Measurements from ENCODE around the gene ZSCAN5A.
"Not testable (repeated sequence)": the region's sequence is repeated elsewhere in the genome, so short reads cannot be mapped to it uniquely, and the experiment has no call there.

ZSCAN5A gene

DNA sequence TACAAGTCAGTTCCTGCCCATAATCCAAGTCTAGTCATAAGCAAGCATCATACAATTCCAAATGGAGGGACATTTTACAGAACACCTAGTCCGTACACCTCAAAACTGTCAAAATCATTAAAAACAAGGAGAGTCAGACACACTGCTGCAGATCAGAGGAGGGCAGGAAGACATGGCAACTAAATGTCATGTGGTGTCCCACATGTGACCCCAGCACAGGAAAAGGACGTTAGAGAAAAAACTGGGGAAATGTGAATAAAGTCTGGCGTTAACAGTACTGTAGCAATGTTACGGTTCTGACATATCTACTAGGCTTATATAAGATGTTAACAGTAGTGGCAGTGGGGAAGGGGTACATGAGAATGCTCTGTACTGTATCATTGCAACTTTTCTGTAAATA lies 2.3 kb downstream of the ZSCAN5A start:
- Histone ChIP-seq H3K9ac (ENCODE audit: low read length) (no peak overlapping the region), H3K4me3 (ENCODE audit: low read length) (no peak overlapping the region), H3K9me3 (ENCODE audit: control insufficient read depth, low read length) (no peaks in the 10 kb centered on the region), H3K4me1 (ENCODE audit: control insufficient read depth, insufficient read depth, low read length) (peaks cover 8% of the 10 kb centered on the region), H3K36me3 (ENCODE audit: control insufficient read depth, insufficient read depth, low read length) (no peaks in the 10 kb centered on the region), H3K27me3 (ENCODE audit: control insufficient read depth, insufficient read depth, low read length) (no peaks in the 10 kb centered on the region)

- Histone ChIP-seq H3K9ac (ENCODE audit: low read length) (no peak overlapping the region), H3K9me3 (ENCODE audit: control insufficient read depth, low read length) (no peaks in the 10 kb centered on the region)
These were observed 4.2 kb downstream of the ZSCAN5A start for GRCh38 chr19:56310462-56310861.

DNA sequence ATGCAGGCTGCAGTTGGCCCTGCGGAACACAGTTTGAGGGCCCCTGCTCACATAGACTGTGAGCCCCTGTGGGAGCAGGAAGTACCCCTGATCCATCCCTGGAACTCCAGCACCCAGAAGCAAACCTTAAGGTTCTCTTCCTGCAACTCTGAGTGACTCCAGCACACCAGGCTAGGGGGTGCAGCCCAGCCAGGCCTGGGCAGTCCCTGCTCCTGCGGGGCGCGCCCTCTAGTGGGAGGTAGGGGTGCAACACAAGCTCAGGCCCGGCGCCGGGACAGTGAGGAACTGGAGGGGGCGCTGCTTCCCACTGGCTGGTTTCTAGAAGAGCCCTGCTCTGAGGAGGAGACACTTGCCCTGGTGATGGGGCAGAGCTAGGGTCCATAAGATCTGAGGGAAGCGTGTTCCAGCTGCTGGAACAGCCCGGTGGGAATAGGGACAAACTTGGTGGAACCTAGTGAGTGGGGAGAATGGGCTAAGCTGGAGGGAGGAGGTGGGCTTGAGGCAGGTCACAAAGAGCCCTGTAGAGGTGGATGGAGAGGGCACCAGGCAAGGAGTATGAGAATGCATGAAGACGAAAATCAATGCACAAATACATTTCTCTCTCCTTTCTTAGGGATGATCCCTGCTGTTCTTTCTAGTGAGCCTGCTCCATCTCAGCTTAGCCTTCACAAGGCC lies 5.0 kb downstream of the ZSCAN5A start:
- Histone ChIP-seq H3K4me1 (ENCODE audit: control insufficient read depth, insufficient read depth, low read length) (no peaks in the 10 kb centered on the region), H3K27me3 (ENCODE audit: control insufficient read depth, insufficient read depth, low read length) (no peaks in the 10 kb centered on the region), H3K36me3 (ENCODE audit: control insufficient read depth, insufficient read depth, low read length) (no peaks in the 10 kb centered on the region), H3K4me3 (ENCODE audit: low read length) (no peak overlapping the region), H3K9ac (ENCODE audit: low read length) (no peak overlapping the region), H3K9me3 (ENCODE audit: control insufficient read depth, low read length) (no peaks in the 10 kb centered on the region)

More at GRCh38 chr19:56310462-56310861, 4.2 kb downstream of the ZSCAN5A start:
- Histone ChIP-seq H3K4me1 (ENCODE audit: control insufficient read depth, insufficient read depth, low read length) (peaks cover 1% of the 10 kb centered on the region), H3K36me3 (ENCODE audit: control insufficient read depth, insufficient read depth, low read length) (no peaks in the 10 kb centered on the region), H3K4me3 (ENCODE audit: low read length) (no peak overlapping the region), H3K27me3 (ENCODE audit: control insufficient read depth, insufficient read depth, low read length) (no peaks in the 10 kb centered on the region)

DNA sequence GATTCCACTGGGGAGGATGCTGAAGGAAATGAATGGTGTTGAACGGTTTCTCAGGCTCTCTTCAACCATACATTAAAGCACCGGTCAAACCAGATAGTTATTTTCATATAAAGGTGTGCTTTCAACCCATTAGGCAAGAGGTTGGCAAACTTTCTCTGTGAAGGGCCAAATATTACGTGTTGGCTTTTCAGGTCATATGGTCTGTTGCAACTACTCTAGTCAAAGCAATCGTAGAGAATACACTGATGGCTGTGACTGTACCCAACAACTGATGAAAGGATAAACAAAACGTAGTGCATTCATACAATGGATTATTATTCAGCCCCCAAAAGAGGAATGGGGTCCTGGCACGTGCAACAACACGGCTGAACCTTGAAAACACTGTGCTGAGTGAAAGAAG lies 5.8 kb downstream of the ZSCAN5A start:
- Histone ChIP-seq H3K27me3 (ENCODE audit: control insufficient read depth, insufficient read depth, low read length) (no peaks in the 10 kb centered on the region), H3K9me3 (ENCODE audit: control insufficient read depth, low read length) (no peaks in the 10 kb centered on the region), H3K9ac (ENCODE audit: low read length) (no peak overlapping the region), H3K36me3 (ENCODE audit: control insufficient read depth, insufficient read depth, low read length) (no peaks in the 10 kb centered on the region), H3K4me3 (ENCODE audit: low read length) (no peak overlapping the region), H3K4me1 (ENCODE audit: control insufficient read depth, insufficient read depth, low read length) (no peaks in the 10 kb centered on the region)

DNA sequence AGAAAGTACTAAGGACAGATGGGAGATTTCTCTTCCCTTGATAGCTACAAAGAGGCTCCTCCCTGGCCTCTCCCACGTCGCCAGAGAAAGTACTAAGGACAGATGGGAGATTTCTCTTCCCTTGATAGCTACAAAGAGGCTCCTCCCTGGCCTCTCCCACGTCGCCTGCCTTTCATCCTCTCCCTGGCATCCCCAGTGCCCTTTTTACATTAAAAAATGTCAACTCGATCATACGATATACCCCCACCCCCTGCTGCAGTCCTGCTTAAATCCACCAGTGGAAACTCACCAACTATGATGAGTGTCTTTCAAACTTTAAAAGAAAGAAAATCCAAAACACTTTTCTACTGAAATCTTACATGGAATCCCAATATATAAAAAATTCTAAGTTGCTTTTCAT lies 7.6 kb downstream of the ZSCAN5A start:
- not testable (repeated sequence) for H3K4me3 ChIP-seq (ENCODE audit: low read length); H3K36me3 ChIP-seq (ENCODE audit: control insufficient read depth, insufficient read depth, low read length); H3K4me1 ChIP-seq (ENCODE audit: control insufficient read depth, insufficient read depth, low read length); H3K9ac ChIP-seq (ENCODE audit: low read length); H3K9me3 ChIP-seq (ENCODE audit: control insufficient read depth, low read length); H3K27me3 ChIP-seq (ENCODE audit: control insufficient read depth, insufficient read depth, low read length)

DNA sequence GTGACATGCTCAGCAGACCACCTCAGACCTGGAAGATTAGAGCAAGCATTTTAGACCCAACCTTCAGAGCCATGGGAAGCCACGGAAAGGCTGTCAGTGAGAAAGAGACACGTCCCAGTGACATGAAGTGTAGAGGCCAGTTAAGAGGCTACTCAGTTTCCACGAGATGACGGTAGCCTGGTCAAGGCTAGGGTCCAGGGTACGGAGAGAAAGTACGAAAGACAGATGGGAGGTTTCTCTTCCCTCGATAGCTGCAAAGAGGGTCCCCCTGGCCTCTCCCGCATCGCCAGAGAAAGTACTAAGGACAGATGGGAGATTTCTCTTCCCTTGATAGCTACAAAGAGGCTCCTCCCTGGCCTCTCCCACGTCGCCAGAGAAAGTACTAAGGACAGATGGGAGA lies 8.6 kb downstream of the ZSCAN5A start:
- H3K4me3 ChIP-seq (ENCODE audit: low read length) = no peak overlapping the region
- H3K4me1 ChIP-seq (ENCODE audit: control insufficient read depth, insufficient read depth, low read length) = no peaks in the 10 kb centered on the region
- no peaks in the 10 kb centered on the region for H3K36me3 ChIP-seq (ENCODE audit: control insufficient read depth, insufficient read depth, low read length)
- no peaks in the 10 kb centered on the region for H3K9me3 ChIP-seq (ENCODE audit: control insufficient read depth, low read length)
- H3K27me3 ChIP-seq (ENCODE audit: control insufficient read depth, insufficient read depth, low read length) = no peaks in the 10 kb centered on the region
- no peak overlapping the region for H3K9ac ChIP-seq (ENCODE audit: low read length)

GRCh38 chr19:56304243-56304642 lies 10.4 kb downstream of the ZSCAN5A start:
- no peak overlapping the region for H3K4me3 ChIP-seq (ENCODE audit: low read length)
- H3K9ac ChIP-seq (ENCODE audit: low read length) = no peak overlapping the region
- no peaks in the 10 kb centered on the region for H3K9me3 ChIP-seq (ENCODE audit: control insufficient read depth, low read length)
- no peaks in the 10 kb centered on the region for H3K27me3 ChIP-seq (ENCODE audit: control insufficient read depth, insufficient read depth, low read length)
- H3K4me1 ChIP-seq (ENCODE audit: control insufficient read depth, insufficient read depth, low read length) = no peaks in the 10 kb centered on the region
- no peaks in the 10 kb centered on the region for H3K36me3 ChIP-seq (ENCODE audit: control insufficient read depth, insufficient read depth, low read length)

DNA sequence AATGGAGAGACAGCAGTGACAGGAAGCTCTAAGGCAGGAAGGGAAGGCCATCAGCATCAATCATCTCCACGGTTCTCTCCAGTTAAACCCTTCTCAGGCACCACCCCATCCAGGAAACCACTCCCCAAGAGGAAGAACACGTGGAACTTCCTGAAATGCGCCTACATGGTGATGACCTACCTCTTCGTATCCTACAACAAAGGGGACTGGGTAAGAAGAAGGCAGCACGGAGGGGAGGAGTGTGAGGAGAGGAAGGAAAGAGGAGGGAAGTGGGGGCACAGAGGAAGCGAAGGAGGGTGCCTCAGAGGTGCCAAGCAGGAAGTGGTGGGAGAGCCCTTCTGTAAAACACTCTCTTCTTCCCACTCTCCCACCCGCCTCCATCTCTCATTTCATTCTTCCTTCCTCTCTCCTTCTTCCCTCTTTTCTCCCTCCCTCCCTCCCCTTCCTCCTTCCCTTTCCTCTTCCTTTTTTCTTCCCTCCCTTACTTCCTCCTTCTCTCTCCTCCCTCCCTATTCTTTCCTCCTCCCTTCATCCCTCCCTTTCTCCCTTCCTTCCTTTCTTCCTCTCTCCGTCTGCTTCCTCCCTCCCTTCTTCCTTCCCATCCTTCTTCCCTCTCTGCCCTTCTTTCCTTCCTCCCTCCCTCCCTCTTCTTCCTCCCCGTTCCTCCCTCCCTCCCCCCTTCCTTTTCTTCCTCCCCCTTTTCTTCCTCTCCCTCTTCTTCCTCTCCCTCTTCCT lies 12.6 kb downstream of the ZSCAN5A start:
- Histone ChIP-seq H3K9ac (ENCODE audit: low read length) (no peak overlapping the region), H3K9me3 (ENCODE audit: control insufficient read depth, low read length) (no peaks in the 10 kb centered on the region), H3K4me3 (ENCODE audit: low read length) (no peak overlapping the region), H3K4me1 (ENCODE audit: control insufficient read depth, insufficient read depth, low read length) (no peaks in the 10 kb centered on the region), H3K27me3 (ENCODE audit: control insufficient read depth, insufficient read depth, low read length) (no peaks in the 10 kb centered on the region), H3K36me3 (ENCODE audit: control insufficient read depth, insufficient read depth, low read length) (no peaks in the 10 kb centered on the region)

GRCh38 chr19:56301155-56301554 lies 13.5 kb downstream of the ZSCAN5A start:
- Histone ChIP-seq H3K4me1 (ENCODE audit: control insufficient read depth, insufficient read depth, low read length) (no peaks in the 10 kb centered on the region), H3K4me3 (ENCODE audit: low read length) (no peak overlapping the region), H3K36me3 (ENCODE audit: control insufficient read depth, insufficient read depth, low read length) (no peaks in the 10 kb centered on the region), H3K9me3 (ENCODE audit: control insufficient read depth, low read length) (no peaks in the 10 kb centered on the region), H3K9ac (ENCODE audit: low read length) (no peak overlapping the region), H3K27me3 (ENCODE audit: control insufficient read depth, insufficient read depth, low read length) (no peaks in the 10 kb centered on the region)

DNA sequence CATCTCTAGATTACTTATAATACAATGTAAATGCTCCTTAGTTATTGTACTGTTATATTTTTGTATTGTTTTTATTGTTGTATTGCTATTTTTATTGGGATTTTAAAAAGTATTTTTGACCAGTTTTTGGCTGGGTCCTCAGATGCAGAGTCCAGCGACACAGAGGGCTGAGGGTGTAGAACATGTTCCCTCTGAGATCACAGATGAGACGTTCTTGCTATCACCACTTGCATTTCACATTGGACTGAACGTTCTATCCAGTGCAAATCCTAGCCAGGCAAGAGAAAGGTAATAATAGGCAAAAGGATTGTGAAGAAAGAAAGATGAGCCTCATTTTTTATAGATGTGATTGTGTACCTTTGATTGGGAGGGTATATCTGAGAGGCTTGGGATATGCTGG lies 15.0 kb downstream of the ZSCAN5A start:
- no peaks in the 10 kb centered on the region for H3K9me3 ChIP-seq (ENCODE audit: control insufficient read depth, low read length)
- H3K4me3 ChIP-seq (ENCODE audit: low read length) = no peak overlapping the region
- H3K27me3 ChIP-seq (ENCODE audit: control insufficient read depth, insufficient read depth, low read length) = no peaks in the 10 kb centered on the region
- H3K4me1 ChIP-seq (ENCODE audit: control insufficient read depth, insufficient read depth, low read length) = no peaks in the 10 kb centered on the region
- no peak overlapping the region for H3K9ac ChIP-seq (ENCODE audit: low read length)
- H3K36me3 ChIP-seq (ENCODE audit: control insufficient read depth, insufficient read depth, low read length) = no peaks in the 10 kb centered on the region

DNA sequence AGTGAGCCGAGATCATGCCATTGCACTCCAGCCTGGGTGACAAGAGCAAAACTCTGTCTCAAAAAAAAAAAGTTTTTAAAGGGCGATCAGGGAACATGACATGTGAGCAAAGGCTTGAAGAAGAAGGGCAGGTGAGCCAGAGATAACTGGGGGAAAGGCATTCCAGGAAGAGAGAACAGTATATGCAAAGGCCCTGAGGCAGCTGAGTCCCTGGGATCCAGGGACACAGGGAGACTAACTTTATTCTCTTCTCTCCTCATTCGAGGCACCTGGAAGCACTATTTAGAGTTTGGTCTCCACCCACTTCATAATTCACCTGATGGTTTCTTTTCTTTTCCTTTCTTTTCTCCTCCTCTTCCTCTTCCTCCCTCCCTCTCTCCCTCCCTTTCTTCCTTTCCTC lies 17.6 kb downstream of the ZSCAN5A start:
- Histone ChIP-seq H3K9ac (ENCODE audit: low read length) (no peak overlapping the region), H3K27me3 (ENCODE audit: control insufficient read depth, insufficient read depth, low read length) (no peaks in the 10 kb centered on the region), H3K4me1 (ENCODE audit: control insufficient read depth, insufficient read depth, low read length) (no peaks in the 10 kb centered on the region), H3K36me3 (ENCODE audit: control insufficient read depth, insufficient read depth, low read length) (no peaks in the 10 kb centered on the region), H3K4me3 (ENCODE audit: low read length) (no peak overlapping the region), H3K9me3 (ENCODE audit: control insufficient read depth, low read length) (no peaks in the 10 kb centered on the region)

DNA sequence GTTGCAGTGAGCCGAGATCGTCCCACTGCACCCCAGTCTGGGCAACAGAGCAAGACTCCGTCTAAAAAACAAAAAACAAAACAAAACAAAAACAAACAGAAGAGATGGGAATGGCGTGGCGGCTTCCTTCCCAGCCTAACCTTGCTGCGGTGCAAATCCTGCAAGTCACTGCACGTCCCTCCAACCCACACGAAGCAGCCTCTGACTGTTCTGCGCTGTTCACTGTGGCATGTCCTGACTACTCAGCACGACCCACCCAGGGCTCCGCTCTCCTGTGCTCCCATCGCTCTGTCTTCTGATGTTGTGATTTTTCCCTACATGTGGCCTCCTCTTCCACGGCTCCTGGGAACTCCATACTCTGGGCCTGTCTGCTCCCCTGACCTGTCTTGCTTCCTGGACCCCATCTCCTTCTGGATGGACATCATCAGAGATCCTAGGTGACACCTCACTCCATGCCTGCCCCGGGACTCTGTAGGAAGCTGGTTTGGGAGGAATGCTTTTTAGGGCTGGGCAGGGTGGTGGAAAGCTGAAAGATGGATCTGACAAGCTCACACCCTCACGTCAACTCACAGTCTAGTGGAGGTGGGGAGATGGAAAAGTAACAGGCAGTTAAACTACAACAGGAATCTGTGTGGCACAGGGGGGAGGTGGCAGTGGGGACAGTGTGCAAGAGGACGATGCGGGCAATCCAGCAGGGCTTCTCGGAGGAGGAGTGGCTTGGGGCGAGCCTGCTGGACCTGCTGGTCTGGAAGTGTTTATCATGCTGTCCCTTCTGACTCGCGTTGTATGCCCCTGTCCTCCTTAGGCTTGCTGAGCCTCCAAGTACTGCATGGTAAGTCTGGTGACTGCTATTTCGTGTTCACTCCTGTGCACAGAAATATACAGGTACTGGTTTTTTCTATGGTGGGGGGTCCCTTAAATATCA lies 18.8 kb downstream of the ZSCAN5A start:
- no peak overlapping the region for H3K4me3 ChIP-seq (ENCODE audit: low read length)
- no peaks in the 10 kb centered on the region for H3K27me3 ChIP-seq (ENCODE audit: control insufficient read depth, insufficient read depth, low read length)
- H3K9me3 ChIP-seq (ENCODE audit: control insufficient read depth, low read length) = no peaks in the 10 kb centered on the region
- no peaks in the 10 kb centered on the region for H3K4me1 ChIP-seq (ENCODE audit: control insufficient read depth, insufficient read depth, low read length)
- no peak overlapping the region for H3K9ac ChIP-seq (ENCODE audit: low read length)
- H3K36me3 ChIP-seq (ENCODE audit: control insufficient read depth, insufficient read depth, low read length) = no peaks in the 10 kb centered on the region

All from mucosa of stomach (tissue), 1 donor.